ENCODE data around the gene RGS7.

- no peak for TF ChIP-seq CTCF (IDR thresholded peaks at IDR 0.05)
- no peak for TF ChIP-seq POLR2A (IDR thresholded peaks at IDR 0.05)
Measured at GRCh38 chr1:241022366-241022765, 334.6 kb downstream of the RGS7 start.

Data from Peyer's patch (tissue), 4 donors.